Measurements from ENCODE around the gene SCN2B.
A peak's percentile ranks its signal among the peaks of the same experiment; 100 is the strongest.

The SCN2B gene

GRCh38 chr11:118175993-118176777 lies at the start of gene SCN2B:
SCN2B (minus strand) TSS chr11:118176639; CDS start chr11:118176431, 208 bp downstream.
- intact Hi-C loops (cut with DNase I), result no loop called here
- peak in 1 of 10 donors; percentile 79 for DNase-seq

- intact Hi-C loops (cut with DNase I), result no loop called here
- DNase-seq, result no peak
These were observed 48.2 kb upstream of the SCN2B start, which contains the start of gene JAML for GRCh38 chr11:118224511-118225188. JAML (minus strand) TSS chr11:118225011; CDS start chr11:118214866, 10,145 bp downstream.

DNA sequence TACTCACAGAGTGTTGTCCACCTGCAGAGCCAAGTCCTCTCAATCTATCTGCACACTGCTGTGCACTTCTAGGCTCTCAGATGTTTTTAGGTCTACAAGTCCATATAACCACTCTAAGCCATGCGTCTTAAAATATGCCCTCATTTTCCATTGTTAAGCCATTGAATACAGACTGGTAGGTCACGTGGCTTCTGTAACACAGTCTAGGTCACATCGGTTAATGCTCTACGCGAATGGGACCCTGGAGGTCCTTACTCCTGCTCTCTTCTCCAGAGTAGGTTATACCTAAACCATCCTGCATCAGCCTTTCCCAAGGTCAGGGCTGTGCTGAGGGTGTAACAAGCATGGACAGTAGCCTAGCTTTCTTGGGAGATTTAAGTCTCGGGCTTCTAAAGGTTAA lies 47.6 kb upstream of the SCN2B start:
- DNase-seq, result no peak
- intact Hi-C loops (cut with DNase I), result no loop called here

DNA sequence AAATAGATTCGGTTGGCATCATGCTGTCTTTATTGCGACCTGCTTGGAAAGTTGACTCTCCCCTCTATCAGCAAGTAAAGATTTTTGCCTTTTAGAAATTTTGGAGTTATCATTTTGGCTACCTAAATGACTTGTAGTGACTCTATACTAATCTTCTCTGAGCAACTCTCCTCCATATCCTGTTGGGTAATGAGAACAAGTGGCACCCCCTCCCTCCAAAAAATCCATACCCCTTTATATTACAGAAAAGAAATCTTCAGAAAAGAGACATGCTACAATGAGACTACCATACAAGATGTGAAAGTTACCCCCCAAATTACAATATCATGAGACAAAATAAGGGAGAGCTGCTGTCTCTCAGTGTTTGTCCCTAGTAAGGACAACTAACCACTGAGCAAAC lies 47.1 kb upstream of the SCN2B start:
- intact Hi-C loops (cut with DNase I), result no loop called here
- no peak for DNase-seq

- no peak for DNase-seq
- intact Hi-C loops (cut with DNase I), result no loop called here
These were observed 46.0 kb upstream of the SCN2B start for GRCh38 chr11:118222437-118222836.

- intact Hi-C loops (cut with DNase I), result no loop called here
- no peak for DNase-seq
These were observed 45.0 kb upstream of the SCN2B start for GRCh38 chr11:118221419-118221818.

- no peak for DNase-seq
- intact Hi-C loops (cut with DNase I), result no loop called here
These were observed 43.3 kb upstream of the SCN2B start for GRCh38 chr11:118219732-118220131.

- no peak for DNase-seq
- intact Hi-C loops (cut with DNase I), result no loop called here
These were observed 42.8 kb upstream of the SCN2B start for GRCh38 chr11:118219244-118219643.

DNA sequence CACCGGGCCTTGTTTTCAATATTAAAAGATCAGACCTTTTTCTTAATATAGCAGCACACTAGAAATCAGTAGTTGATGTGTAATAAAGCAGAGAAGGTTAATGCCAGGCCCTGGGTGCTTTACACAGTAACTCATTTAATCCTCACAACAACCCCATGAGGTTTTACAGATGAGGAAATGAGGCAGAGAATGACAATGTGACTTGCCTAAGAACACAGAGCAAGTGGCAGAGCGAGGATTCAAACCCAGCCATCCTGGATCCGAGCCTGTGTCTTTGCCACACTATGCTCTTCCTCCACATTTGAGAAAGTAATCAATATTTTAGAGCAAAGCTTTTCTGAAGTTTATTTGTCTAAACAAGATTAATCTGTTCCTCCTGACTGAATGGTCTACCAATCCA lies 41.1 kb upstream of the SCN2B start:
- DNase-seq, result no peak
- intact Hi-C loops (cut with DNase I), result no loop called here

- intact Hi-C loops (cut with DNase I), result no loop called here
These were observed 40.4 kb upstream of the SCN2B start for GRCh38 chr11:118216621-118217481.

DNA sequence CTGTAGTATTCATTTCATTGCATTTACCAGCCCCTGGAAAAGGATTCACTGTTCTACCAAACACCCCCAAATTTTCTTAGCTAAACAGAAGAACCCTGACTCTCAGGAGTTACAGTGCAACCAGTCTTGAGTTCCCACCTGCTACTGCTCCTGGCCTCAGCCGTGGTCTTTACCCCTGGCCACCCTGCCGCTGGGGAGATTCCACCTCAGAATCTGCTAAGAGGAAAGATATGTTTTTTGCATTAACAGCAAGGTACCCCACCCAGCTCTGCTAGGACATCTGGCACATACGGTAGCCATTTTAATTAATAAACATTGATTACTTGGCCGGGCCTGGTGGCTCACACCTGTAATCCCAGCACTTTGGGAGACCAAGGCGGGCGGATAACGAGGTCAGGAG lies 39.3 kb upstream of the SCN2B start:
- no peak for DNase-seq
- intact Hi-C loops (cut with DNase I), result no loop called here

More at GRCh38 chr11:118216621-118217481, 40.4 kb upstream of the SCN2B start:
- no peak for DNase-seq

GRCh38 chr11:118215262-118215661 lies 38.8 kb upstream of the SCN2B start:
- no peak for DNase-seq
- intact Hi-C loops (cut with DNase I), result no loop called here

DNA sequence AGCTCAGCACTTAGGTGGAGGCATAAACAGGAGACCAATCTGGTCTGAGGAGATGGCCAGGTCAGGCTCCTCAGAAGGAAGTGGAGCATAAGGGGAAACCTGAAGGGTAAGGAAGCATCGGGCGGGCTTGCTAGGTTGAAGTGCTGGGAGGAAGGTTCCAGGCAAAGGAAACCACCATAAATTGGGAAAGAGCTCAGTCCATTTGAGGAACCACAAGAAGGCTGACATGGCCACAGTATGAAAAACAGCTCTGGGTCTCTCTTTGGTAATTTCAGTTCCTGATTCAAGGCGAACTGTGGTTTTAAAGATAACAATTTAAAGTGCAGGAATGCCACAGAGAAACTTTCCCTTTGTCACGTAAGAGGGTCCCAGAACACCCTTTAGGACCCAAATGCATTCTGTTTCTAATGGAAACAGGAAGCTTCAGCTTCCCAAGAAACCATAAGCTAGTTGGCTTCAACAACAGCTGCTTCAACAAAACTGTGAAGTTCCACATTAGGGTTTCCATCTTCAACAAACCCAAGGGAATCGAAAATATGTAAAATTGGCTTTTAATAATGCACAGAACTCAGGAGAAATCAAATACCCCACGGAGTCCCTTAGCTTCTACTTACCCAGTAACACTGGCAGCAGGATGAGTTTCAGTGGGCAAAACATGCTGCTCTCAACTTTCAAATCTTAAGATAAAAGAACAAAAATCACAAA lies 37.9 kb upstream of the SCN2B start:
- no peak for DNase-seq
- intact Hi-C loops (cut with DNase I), result no loop called here

- no peak for DNase-seq
- intact Hi-C loops (cut with DNase I), result no loop called here
These were observed 37.3 kb upstream of the SCN2B start for GRCh38 chr11:118213781-118214180.

GRCh38 chr11:118213201-118213600 lies 36.8 kb upstream of the SCN2B start:
- no peak for DNase-seq
- intact Hi-C loops (cut with DNase I), result no loop called here

GRCh38 chr11:118212781-118213191 lies 36.3 kb upstream of the SCN2B start:
- DNase-seq, result no peak
- intact Hi-C loops (cut with DNase I), result no loop called here

DNA sequence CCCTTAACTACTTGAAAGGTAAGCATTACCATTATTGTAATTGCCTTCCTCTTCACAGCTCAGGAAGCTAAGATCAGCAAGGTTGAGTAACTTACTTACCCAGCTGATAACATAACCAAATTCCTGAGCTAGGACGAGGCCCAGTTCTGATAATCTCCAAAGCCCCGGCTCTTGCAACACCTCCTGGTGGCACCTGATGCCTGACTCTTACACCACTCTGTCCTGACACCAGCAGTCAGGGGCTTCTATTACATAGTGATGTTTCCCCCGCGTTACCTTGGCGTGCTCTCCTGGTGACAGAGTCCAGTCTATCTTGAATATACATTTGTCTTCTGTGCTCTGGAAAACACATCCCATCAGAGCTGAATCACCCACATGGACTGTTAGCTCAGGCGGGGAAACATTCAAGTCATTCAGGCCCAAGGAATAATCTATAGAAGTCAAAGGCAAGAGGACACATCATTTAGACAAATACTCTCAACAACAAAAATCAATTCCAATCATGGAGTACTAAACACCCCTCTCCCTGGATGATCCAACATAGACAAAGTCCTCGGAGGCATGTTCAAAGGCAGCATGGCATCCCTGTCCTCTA lies 35.8 kb upstream of the SCN2B start:
- DNase-seq, result no peak
- intact Hi-C loops (cut with DNase I), result no loop called here

- intact Hi-C loops (cut with DNase I), result no loop called here
- DNase-seq, result peak in 8 of 10 donors; percentile 25 to 92 (median 44)
These were observed 34.6 kb upstream of the SCN2B start for GRCh38 chr11:118211006-118211405.

DNA sequence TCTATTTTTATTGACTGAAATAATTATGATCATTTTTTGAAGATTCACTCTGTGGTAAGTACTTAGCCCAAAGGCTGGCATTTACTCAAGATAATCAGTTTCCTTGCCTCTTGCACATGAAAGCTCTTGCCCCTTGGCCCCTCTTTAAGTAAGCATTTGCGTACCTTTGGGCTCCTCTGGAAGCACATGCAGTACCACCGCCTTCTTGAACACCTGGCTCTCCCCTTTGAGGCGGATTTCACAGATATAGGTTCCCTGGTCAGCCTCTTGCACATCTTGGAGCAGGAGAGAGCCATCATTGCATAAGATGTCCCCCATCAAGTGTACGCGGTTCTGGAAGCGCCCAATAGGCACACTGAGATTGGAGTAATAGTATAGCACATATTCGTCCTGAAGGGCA lies 33.9 kb upstream of the SCN2B start:
- DNase-seq, result no peak
- intact Hi-C loops (cut with DNase I), result no loop called here

DNA sequence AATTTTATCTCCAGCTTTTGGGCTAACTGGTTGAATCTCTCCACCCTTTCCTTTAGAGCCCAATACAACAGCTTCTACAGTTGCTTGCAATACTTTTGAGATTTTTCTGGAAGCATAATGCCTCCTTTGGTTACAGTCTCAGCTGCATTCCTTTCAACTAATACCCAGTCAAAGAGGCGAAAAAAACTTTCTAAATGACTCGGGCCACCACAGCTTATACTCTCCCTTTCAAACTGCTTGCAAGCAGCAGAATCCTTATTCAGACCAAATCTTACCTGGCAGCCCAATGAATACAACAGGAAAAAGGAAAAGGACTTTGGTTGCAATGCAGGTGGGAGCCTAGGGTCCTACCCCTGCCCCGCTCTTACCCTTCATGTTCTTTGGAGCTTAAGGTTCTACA lies 32.6 kb upstream of the SCN2B start:
- intact Hi-C loops (cut with DNase I), result no loop called here
- no peak for DNase-seq

Measured in posterior cingulate gyrus (tissue), 11 donors.